ENCODE results near the gene ESPN.
A peak's percentile ranks its signal among the peaks of the same experiment; 100 is the strongest.

Gene ESPN

DNA sequence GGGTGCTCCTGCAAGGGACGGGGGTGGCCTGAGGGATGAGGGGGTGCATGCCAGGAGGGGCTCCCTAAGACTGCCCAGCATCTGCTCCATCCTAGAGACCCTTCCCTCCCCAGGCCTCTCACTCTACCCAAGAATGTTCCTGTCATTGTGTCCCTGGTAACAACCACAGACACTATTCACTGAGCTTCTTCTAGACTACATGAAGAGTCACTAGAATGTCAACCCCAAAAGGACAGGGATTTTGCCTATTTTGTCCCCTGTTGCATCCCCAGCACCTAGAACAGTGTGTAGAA lies 38.5 kb downstream of the ESPN start:
- no peak for DNase-seq (ENCODE audit: low read depth in 3 of 3, low spot score in 1 of 3)

DNA sequence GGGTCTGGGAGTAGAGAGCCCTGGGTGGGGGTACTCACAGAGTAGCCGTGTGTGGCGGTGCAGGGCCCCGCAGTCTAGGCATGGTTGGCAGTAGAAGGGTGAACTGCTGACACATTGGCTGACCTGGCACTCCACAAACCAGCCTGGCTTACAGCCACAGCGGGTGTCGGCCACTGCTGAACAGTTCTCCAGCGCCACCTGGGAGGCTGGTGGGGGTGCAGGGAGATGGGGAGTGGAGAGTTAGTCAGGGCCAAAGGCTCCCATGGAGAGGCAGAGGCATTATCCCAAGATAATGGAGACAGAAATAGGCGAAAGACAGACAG lies 39.9 kb downstream of the ESPN start:
- no peak for DNase-seq (ENCODE audit: low read depth in 3 of 3, low spot score in 1 of 3)

DNA sequence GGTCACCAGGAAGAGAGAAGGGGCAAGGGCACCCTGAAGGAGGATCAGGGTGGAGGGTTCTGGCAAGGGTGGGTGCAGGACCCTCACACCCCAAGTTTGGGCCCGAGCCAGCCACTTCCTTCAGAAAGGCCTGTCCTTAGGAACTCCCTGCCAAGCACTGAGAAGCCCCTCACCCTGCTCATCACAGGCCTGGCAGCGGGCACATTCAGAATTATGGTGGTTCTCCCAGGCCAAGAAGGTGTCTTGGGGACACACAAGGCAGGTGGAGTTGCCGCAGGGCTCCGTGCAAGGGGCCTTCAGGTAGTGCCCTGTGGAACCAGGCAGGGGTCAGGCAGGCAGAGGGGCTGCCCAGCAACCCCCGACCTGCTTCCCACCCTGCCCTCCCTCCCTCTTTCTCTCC lies 40.3 kb downstream of the ESPN start:
- no peak for DNase-seq (ENCODE audit: low read depth in 3 of 3, low spot score in 1 of 3)

DNA sequence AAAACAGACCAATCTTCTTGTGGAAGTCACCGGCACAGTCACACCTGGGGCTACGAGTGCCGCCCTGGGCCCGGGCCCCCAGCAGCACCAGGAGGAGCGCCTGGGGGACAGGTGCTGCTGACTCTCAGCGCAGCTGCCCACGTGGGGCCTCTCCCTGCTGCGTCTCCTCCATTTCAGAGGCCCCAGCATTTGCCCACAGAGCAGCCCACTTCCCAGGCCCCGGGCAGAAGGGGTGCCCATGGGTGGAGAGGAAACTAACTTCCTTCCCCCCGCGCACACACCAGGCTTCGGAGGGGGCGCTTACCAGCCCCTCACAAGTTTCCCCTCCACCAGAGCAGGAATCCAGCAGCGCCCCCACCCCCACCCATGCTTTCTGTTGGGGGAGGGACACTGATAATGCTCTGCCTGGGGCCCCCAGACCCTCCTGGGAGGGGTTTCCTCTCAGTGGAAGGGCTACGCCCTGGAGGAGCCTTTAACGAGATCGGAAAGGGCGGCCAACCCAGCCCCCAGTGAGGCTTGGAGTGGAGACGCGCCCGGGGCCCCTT lies 41.0 kb downstream of the ESPN start:
- no peak for DNase-seq (ENCODE audit: low read depth in 3 of 3, low spot score in 1 of 3)

DNA sequence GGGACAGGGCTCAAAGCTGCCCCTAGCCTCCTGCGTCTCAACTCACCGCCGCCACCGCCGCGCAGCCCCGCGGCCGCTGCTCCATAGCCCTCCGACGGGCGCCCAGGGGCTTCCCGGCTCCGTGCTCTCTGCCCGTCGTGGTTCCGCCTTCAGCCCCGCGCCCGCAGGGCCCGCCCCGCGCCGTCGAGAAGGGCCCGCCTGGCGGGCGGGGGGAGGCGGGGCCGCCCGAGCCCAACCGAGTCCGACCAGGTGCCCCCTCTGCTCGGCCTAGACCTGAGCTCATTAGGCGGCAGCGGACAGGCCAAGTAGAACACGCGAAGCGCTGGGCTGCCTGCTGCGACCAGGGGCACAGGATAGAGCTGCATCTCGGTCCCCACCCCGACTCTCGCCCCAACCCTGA lies 41.4 kb downstream of the ESPN start, which contains the start of gene TNFRSF25:
TSS of gene TNFRSF25 (minus strand) at position 151 of the 400 bp plus-strand sequence. CDS start at position 85, 66 bp downstream.
- DNase-seq (ENCODE audit: low read depth in 3 of 3, low spot score in 1 of 3): peak in 2 of 3 donors; percentile 29 to 56

DNA sequence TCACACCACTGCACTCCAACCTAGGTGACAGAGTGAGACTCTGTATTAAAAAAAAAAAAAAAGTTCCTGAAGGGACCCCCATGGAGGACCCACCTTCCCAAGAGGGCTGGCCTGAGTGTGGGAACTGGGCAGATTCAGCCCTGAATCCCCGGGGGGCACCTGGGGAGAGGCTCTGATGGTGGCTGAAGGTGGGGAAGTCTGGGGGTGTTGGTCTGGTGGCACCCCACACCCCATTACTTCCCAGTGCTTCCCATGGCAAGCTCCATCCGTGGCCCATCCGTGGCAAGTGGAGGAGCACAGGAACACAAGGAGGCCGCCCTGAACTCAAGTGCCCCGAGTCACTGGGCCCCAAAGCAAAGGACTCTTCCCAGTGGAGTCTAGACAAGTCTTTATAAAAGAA lies 42.2 kb downstream of the ESPN start:
- DNase-seq (ENCODE audit: low read depth in 3 of 3, low spot score in 1 of 3): no peak

DNA sequence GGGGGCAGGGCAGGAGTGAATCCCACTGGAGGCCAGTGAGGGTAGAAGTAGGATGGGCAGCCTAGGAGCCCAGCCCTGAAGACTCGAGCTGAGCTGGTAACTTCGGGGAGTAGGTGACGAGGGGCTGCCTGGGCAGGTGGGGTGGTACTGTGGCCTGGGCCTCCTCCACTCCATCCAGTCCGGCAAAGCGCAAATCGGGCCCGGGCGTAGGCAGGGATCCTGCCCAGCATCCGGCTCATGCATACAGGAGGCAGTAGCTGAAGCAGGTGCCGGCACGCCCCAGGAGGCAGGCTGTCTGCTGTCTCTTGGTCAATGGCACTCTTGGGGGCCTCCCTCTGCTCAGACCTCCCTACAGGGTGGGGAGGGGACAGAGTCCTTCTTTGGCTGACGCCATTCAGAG lies 42.6 kb downstream of the ESPN start:
- DNase-seq (ENCODE audit: low read depth in 3 of 3, low spot score in 1 of 3): no peak

DNA sequence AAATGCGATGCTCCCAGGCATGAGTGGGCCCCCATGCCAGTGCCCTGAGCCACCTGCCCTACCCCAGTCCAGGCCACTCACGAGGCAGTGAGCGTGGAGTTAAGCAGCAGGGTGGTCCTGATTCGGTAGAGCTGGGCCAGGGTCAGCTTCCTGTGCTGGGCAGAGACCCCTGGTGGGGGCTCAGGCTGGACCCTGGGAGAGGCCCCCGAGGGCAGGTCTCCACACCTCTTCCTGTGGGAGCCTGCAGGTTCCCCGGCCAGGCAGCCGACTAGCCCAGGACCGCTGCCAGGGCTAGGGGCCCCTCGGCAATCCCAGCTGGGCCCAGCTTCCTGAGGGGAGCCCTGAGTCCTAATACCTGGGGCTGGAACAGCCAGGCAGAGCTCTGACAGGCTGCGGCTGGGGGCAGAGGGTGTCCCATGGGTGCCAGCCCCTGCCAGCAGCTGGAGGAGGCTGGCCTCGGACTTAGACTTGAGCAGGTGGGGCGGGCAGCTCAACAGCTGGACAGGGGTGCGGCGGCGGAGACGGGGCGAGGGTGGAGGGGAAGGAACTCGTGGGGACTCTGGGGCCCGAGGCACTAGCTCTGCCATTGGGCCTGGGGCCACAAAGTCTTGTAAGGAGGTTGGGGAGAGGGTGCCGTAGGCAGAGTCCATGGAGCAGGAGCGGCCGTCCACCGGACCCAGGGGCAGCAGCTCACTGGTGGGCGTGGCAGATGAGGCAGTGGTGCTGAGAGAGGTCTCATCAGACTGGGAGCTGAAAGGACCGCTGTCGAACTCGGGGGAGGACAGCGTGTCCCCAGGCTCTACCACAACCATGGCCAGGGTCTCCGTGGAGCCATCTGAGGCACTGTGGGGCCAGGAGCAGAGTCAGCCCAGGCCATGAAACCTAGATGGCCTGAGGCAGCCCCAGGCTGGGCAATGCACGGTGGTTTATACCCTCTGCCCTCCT lies 43.4 kb downstream of the ESPN start:
- no peak for DNase-seq (ENCODE audit: low read depth in 3 of 3, low spot score in 1 of 3)

DNA sequence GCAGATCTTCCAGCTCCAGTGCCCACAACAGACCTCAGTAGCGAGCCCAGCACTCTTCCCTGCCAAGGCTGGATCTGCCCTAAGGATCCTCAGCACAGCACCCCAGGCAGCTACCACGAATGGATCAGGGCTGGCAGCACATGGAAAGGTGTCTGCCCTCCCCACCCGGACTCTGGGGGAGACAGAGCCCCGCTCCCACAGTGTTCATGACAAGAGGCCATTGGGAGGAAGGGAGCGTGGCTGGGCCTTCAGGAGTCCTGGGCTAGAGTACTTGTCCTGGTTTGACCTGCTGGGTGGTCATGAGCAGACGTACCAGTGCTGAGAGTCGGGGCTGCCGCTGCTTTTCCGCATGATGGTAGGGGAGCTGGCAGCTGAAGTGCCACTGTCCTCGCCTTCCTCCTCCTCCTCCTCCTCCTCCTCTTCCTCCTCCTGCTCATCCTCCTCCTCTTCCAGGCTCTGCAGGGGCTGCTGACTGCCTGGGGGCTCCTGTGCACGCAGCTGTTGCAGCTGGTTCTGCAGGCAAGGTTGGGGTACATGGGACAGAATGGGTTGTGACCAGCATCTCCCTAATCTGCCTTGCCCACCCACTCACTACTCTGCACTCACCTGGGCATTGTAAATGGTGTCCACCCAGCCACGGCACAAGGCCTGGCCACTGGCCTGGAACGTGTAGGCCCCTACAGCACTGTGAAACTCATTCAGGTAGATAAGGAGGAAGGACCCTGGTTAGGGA lies 44.3 kb downstream of the ESPN start:
- no peak for DNase-seq (ENCODE audit: low read depth in 3 of 3, low spot score in 1 of 3)

DNA sequence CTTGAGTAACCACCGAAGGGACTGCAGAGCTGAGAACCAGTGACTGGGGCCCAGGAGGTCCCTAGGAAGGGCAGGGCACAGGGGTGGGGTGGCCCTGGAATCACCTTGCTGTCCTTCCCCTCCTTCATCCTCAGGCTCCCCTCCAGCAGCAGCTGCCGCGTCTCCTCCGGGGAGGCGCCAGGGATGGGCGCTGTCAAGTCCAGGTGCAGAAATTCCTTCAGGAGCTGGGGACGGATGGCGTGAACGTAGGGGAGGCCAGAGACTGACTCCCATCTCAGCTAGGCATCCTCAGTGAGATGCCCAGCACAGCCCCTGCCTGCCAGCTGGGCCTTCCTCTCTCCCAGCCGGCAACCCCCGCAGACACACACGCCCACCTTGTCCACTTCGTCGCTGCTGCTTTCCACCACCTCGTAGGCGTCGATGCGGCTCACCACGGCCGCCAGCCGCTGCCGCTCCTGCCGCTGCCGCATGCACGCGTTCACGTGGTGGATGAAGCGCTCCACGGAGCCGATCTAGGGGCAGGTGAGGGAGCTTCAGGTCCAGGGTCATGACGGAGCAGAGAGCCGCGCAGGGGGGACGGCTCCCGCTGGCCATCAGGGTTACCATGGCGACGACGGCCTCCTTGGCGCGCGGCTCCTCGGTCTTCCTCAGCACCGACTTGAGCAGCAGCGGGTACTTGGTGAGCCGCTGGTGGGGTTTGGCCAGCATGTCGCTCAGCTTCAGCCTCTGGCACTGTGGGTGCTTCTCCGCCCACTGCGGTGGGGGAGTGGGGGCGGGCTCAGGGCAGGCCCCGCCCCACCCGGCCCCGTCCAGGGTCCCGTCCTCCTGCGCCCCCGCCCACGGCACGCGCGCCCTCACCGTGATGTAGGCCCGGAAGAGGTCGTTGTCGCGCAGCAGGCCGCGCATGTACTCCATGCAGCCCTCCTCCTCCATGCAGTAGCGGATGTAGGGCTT lies 45.8 kb downstream of the ESPN start:
- no peak for DNase-seq (ENCODE audit: low read depth in 3 of 3, low spot score in 1 of 3)

DNA sequence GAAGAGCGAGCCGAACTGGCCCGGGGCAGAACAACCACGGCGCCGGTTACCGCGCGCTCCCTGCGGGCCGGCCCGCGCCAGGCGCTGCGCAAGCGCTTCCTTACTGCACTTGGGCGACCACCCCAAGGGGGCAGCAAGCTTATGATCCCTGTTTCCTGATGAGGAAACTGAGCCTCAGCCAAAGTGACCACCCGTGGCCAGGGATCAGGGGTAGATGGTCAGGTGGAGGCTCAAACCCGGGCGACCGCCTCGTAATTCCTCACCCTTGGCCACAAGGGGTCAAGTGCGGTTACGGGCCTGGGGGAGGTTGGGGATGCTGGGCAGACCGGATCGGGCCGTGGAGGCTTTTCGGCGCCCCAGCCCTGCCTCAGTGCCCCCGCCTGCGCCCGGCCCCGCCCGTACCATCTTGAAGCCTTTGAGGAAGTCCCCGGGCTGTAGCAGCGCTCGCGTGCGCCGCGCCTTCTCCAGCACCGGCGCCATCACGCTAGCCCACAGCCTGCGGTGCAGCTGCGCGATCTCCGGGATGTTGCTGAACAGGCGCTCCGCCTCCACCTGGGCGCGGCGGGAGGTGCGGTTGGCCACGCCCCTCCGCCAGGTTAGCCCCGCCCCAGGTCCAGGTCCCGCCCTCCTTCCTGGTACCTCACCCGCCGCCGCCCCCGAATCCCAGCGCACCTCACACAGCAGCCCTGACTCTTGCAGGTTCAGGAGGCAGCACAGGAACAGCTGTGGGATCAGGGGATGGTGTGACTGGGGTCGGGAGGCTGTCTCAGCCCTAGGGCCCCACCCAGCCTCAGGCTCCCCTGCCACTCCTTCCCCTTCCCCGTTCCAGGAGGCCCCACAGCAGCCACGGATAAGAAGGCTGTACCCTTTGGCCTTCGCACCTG lies 46.8 kb downstream of the ESPN start:
- no peak for DNase-seq (ENCODE audit: low read depth in 3 of 3, low spot score in 1 of 3)

DNA sequence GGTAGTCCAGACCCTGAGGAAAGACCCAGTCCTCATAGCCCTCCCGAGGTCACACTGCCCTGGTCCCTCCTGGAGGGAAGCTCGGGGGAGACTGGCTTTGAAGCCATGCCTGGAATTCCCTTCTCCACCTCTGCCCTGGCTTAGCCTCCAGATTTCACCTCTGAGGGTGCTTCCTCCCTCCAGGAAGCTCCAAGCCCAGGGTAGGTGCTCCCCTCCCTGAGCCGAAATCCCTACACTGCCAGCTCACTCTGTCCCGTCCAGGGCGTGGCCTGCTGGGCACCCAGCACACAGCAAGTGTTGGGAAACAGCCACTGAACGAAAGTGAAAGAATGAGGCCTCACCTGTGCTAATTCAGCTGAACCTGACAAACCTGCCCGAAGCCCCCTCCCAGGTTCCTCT lies 47.4 kb downstream of the ESPN start:
- no peak for DNase-seq (ENCODE audit: low read depth in 3 of 3, low spot score in 1 of 3)

DNA sequence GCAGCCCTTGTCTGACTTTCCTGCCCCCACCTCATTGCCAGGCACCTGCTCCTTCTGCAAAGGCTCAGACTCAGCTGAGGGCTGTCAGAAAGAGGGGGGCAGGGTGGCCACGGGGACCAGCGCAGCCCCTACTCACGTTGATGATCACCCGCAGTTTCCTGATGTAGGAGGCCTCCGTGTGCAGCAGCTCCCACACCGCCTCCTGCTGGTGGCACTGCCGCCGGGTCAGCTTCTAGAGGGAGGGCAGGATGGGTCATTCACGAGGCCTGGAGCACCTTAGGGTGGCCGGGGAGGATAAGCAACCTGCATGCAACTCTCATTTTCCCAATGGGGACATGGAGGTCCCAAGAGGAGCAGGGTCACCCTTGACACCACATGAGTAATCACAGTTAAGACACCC lies 47.8 kb downstream of the ESPN start:
- DNase-seq (ENCODE audit: low read depth in 3 of 3, low spot score in 1 of 3): no peak

DNA sequence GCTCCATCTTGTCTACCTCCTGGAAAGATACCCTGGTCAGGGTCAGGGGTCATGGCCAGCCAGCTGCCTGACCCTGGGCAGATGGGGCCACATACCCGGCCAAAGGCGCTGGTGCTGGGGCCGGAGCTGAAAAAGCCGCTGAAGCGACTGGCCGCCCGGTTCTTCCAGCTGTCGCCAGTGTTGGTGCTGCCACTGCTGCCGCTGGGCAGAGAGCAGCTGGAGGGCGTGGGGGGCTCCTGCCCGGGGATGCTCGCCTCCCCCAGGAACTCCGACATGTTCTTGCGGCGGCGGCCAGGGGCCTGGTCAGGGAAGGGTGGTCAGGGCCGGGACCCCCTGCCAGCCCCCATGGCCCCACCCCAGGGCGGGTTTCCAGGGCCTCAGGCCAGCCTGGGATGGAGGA lies 48.6 kb downstream of the ESPN start:
- no peak for DNase-seq (ENCODE audit: low read depth in 3 of 3, low spot score in 1 of 3)

DNA sequence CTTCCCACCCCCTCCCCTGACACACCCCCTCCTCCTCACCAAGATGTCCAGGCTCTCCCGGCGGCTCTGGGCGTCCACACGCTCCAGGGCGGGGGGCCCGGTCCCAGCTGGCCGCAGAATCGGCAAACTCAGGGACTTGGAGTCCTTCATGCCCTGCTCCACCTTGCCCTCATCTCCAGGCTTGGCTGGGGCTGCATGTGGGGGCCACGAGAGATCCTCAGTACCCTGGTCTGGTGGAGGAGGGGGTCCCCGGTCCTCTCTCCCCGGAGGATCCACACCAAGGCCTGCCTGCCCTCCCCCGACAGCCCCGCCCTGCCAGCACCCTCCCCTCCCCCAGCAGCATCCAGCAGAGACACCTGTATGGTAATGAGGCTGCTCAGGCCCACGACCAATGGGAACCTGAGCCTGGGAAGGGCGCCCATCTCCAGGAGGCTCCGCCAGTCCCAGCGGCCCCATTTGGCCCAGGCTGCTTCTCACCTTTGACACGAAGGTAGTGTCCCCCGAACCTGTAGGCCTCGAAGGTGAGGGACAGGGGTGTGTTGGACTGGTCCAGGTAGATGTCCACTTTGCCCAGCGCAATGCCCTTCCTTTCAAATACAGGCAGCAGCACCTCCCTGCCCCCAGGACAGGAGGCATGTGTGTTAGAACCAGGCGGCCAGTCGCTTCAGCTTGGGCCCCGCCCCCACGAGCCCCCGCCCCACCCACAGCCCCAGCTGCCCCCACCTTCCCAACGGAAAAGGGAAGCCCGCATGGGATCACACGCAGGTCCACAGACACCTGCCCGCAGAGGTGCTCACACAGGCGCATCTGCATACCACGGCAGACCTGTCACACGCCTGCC lies 49.6 kb downstream of the ESPN start:
- no peak for DNase-seq (ENCODE audit: low read depth in 3 of 3, low spot score in 1 of 3)

DNA sequence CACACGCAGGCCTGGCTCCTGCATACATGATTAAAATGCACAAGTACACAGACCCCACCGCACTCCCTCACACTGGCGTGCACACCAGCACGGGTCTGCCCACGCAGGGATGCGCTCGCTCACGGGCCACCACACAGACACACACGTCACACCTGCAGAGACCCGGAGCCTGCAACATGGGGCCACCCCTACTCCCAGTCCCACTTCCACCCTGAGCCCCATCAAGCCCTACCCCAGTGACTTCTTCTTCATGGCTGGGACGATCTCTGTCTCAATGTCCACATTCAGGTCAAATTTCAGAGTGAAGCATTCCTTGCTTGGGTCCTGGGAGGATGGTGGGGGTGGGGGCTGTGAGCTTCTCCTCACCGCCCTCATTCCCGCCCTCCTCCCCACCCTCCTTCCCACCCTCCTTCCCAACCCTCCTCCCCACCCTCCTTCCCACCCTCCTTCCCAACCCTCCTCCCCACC lies 50.3 kb downstream of the ESPN start:
- DNase-seq (ENCODE audit: low read depth in 3 of 3, low spot score in 1 of 3): no peak

DNA sequence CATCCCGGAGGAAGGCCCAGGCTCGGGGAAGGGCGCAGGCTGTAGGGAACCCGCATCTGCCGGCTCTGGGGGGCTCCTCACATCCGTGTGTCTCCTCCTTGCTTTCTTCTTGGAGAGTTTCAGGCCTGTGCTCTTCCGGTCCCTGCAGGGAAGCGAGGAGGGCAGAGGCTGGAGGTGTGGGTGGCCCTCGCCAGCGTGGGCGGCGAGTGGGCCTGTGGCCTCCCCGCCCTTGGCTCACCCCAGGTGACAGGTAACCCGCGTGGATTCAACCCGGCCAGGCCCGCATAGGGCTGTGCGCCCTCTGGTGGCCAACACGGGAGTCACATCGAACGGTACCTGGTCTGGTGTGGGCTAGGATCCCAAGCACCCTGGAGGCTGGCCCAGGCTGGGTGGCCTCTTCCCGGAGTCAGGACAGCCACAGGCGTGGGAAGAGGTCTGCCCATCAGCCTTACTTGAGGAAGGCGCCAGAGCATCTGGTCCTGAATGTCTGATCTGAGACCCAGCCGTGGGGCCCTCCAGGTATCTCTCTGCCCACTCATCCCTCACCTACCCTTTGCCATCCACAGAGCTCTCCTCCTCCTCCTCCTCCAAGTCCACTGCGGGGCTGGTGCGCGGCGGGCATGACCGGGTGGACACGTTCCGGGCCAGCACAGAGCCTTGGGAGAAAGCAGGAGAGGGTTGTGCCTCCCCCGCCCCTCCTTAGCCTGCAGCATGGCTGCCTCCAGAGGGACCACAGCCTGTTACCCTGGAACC lies 51.0 kb downstream of the ESPN start:
- peak; percentile 71 to 73 (median 73) for DNase-seq (ENCODE audit: low read depth in 3 of 3, low spot score in 1 of 3)

DNA sequence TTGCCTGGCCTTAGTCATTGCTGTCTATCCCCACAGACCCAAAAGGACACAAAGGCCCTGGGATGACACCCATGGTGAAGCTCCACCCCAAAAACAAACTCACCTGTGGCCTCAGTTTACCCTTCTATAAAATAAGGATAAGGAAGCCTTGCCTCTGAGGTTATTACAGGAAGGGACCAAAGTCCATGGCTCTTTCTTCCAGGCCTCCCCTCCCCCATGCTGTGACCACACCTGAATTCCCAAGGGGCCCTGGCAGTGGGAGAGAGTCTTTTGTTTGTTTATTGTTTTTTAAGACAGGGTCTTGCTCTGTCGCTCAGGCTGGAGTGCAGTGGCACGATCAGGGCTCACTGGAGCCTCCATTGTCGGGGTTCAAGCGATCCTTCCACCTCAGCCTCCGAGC lies 51.9 kb downstream of the ESPN start:
- no peak for DNase-seq (ENCODE audit: low read depth in 3 of 3, low spot score in 1 of 3)
